Spleen (tissue), 7 donors: Measurements from ENCODE around the gene CNKSR3.

ENCODE experiments used
- CTCF ChIP-seq, 11 experiments: fragments of 200-600 bp in 7 of 11; fragments of 450-650 bp in 4 of 11; sonication (generic) in 4 of 11; IDR thresholded peaks in 8 of 11; conservative IDR thresholded peaks in 3 of 11; 1 replicate in 7 of 11; 2 replicates in 4 of 11; pipeline versions ENCODE4 v1.4.0 to v1.8.0; 2016 to 2021; ENCODE audit warnings: antibody characterized with exemption in 11 of 11, inconsistent platforms in 4 of 11, mild to moderate bottlenecking in 1 of 11
- POLR2A ChIP-seq, 3 donors: fragments of 450-650 bp; IDR thresholded peaks; one replicate each; pipeline ENCODE4 v1.5.1; 2017; ENCODE audit warnings: antibody characterized with exemption in 3 of 3, mild to moderate bottlenecking in 1 of 3
- donor health status: DM: no; HTN: no; CAD: no; lungs with moderate emphysema.
- donor health status: DM: no; HTN: no; CAD: no.
- donor health status: DM: no; HTN: no; CAD: no.

DNA sequence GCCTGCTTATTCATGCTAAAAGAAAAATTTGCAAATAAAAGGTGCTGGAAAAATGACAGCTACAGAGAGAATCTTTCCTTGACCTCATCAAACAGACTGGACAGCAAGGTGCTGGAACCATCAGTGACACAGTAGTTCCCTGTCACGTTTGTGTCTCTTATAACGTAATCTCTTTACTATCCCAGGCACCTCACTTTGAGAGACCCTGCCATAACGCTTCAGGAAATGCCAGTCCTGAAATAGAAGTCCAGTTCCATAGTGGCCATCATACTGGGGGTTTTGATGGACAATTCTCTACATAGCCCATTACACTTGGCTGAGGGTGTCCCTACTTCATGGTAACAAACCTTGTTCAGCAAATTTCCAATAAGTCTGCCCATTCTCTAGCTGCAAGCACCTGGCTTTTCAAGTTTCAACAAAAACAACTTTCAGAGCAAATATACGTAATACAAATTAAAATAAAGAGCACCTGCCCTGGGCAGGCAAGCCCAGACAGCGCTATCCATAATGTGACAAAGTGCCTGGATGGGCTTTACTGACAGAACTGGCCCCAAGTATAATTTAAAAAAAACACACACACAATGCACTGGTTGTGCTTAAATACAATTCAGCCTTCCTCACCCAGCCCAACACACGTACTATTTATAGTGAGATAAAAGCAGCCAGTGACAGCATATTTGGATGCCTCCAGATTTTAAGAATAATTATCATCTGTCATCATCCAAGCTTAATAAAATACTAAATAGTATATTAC is 38.7 kb downstream of the CNKSR3 start:
- TF ChIP-seq POLR2A (IDR thresholded peaks at IDR 0.05) (no peak), CTCF (IDR thresholded peaks at IDR 0.05 in 8 of 11, conservative IDR thresholded peaks at IDR 0.05 in 3 of 11) (no peak)
